Trophoblast cell (in vitro differentiated cells and primary cell): ENCODE measurements around the gene ESD.
A peak's percentile ranks its signal among the peaks of the same experiment; 100 is the strongest.
"Not testable (repeated sequence)": the region's sequence is repeated elsewhere in the genome, so short reads cannot be mapped to it uniquely, and the experiment has no call there.

ENCODE experiments used
- DNase-seq, 2 donors: peaks; one replicate each; pipeline ENCODE4 v3.0.0-alpha.2; 2016
- H2AFZ ChIP-seq: 2 replicates; pipeline ENCODE4 v1.6.1; 2013; ENCODE audit warnings: low read length, moderate library complexity, mild to moderate bottlenecking; ENCODE audit not compliant: insufficient read depth, poor library complexity
- H2AK5ac ChIP-seq: 2 replicates; pipeline ENCODE4 v1.6.1; 2013; ENCODE audit warnings: mild to moderate bottlenecking, low read length
- H2BK120ac ChIP-seq: 2 replicates; pipeline ENCODE4 v1.6.1; 2013; ENCODE audit warnings: low read length, mild to moderate bottlenecking, moderate library complexity; ENCODE audit not compliant: insufficient read depth, poor library complexity
- H2BK12ac ChIP-seq: 2 replicates; pipeline ENCODE4 v1.6.1; 2013; ENCODE audit warnings: mild to moderate bottlenecking, low read length, moderate library complexity
- H2BK5ac ChIP-seq: 2 replicates; pipeline ENCODE4 v1.6.1; 2013; ENCODE audit warnings: low read length, low read depth, moderate library complexity, mild to moderate bottlenecking; ENCODE audit not compliant: poor library complexity
- H3K14ac ChIP-seq: 2 replicates; pipeline ENCODE4 v1.6.1; 2013; ENCODE audit warnings: mild to moderate bottlenecking, low read length
- H3K18ac ChIP-seq: 2 replicates; pipeline ENCODE4 v1.6.1; 2013; ENCODE audit warnings: mild to moderate bottlenecking, low read length
- H3K23ac ChIP-seq: 2 replicates; pipeline ENCODE4 v1.6.1; 2013; ENCODE audit warnings: low read length
- H3K27ac ChIP-seq: 2 replicates; pipeline ENCODE4 v1.5.1; 2013; ENCODE audit warnings: low read depth, mild to moderate bottlenecking, inconsistent platforms, low read length, moderate library complexity
- H3K27me3 ChIP-seq: 2 replicates; pipeline ENCODE4 v1.6.1; 2013; ENCODE audit warnings: inconsistent platforms, mild to moderate bottlenecking, low read length, moderate library complexity; ENCODE audit not compliant: insufficient read depth
- H3K36me3 ChIP-seq, 2 experiments: 1 replicate in 1 of 2; 2 replicates in 1 of 2; pipeline ENCODE4 v1.6.1; 2013; ENCODE audit warnings: low read length in 2 of 2, mild to moderate bottlenecking in 2 of 2, moderate library complexity in 1 of 2; ENCODE audit not compliant: insufficient read depth in 2 of 2, control insufficient read depth in 1 of 2
- H3K4ac ChIP-seq: 2 replicates; pipeline ENCODE4 v1.6.1; 2013; ENCODE audit warnings: low read depth, mild to moderate bottlenecking, low read length, moderate library complexity
- H3K4me1 ChIP-seq, 2 experiments: 1 replicate in 1 of 2; 2 replicates in 1 of 2; pipeline ENCODE4 v1.6.1; 2013; ENCODE audit warnings: low read length in 2 of 2, mild to moderate bottlenecking in 2 of 2, moderate library complexity in 1 of 2; ENCODE audit not compliant: insufficient read depth in 2 of 2, control insufficient read depth in 1 of 2
- H3K4me2 ChIP-seq: 2 replicates; pipeline ENCODE4 v1.6.1; 2013; ENCODE audit warnings: inconsistent platforms, mild to moderate bottlenecking, low read length, moderate library complexity
- H3K4me3 ChIP-seq: 2 replicates; pipeline ENCODE4 v1.5.1; 2013; ENCODE audit warnings: mild to moderate bottlenecking, low read depth, low read length, inconsistent platforms
- H3K79me1 ChIP-seq: one replicate; pipeline ENCODE4 v1.6.1; 2013; ENCODE audit warnings: low read length
- H3K79me2 ChIP-seq: 2 replicates; pipeline ENCODE4 v1.6.1; 2013; ENCODE audit warnings: low read length, mild to moderate bottlenecking; ENCODE audit not compliant: control insufficient read depth, insufficient read depth, poor library complexity
- H3K9ac ChIP-seq: 2 replicates; pipeline ENCODE4 v1.6.1; 2013; ENCODE audit warnings: mild to moderate bottlenecking, low read length
- H3K9me3 ChIP-seq: 2 replicates; pipeline ENCODE4 v1.6.1; 2013; ENCODE audit warnings: low read depth, mild to moderate bottlenecking, control low read depth, inconsistent platforms, low read length; ENCODE audit not compliant: insufficient read depth
- H4K12ac ChIP-seq: 2 replicates; pipeline ENCODE4 v1.6.1; 2013; ENCODE audit warnings: low read depth, mild to moderate bottlenecking, low read length, moderate library complexity
- H4K8ac ChIP-seq: 2 replicates; pipeline ENCODE4 v1.6.1; 2013; ENCODE audit warnings: low read depth, mild to moderate bottlenecking, low read length, moderate library complexity
- H4K91ac ChIP-seq: one replicate; pipeline ENCODE4 v1.6.1; 2013; ENCODE audit warnings: low read depth, mild to moderate bottlenecking, low read length, moderate library complexity
- WGBS: extraction: QIAGEN DNeasy Blood & Tissue Kit; methylation state at CpG from one replicate; pipeline ENCODE4 v1.1.7; 2013; ENCODE audit warnings: missing lambda C conversion rate; ENCODE audit not compliant: insufficient read length, insufficient coverage; ENCODE audit errors: extremely low coverage; 5-methylcytosine and 5-hydroxymethylcytosine counted together

Gene ESD

GRCh38 chr13:46812301-46812797 is 15.4 kb upstream of the ESD start:
- H3K4me1 ChIP-seq = no peaks in the 10 kb centered on the region
- no peak overlapping the region for H2BK5ac ChIP-seq
- H3K18ac ChIP-seq = no peak overlapping the region
- no peak overlapping the region for H3K23ac ChIP-seq
- no peak overlapping the region for H4K91ac ChIP-seq
- no peak overlapping the region for H3K14ac ChIP-seq
- H4K12ac ChIP-seq = no peak overlapping the region
- no peak overlapping the region for H2AFZ ChIP-seq
- H4K8ac ChIP-seq = no peak overlapping the region
- H2AK5ac ChIP-seq = no peak overlapping the region
- H2BK12ac ChIP-seq = no peak overlapping the region
- no peak overlapping the region for H3K4ac ChIP-seq
- H2BK120ac ChIP-seq = no peak overlapping the region
- no peak for DNase-seq
- H3K79me1 ChIP-seq = no peaks in the 10 kb centered on the region
- H3K79me2 ChIP-seq = no peaks in the 10 kb centered on the region
- H3K9me3 ChIP-seq = no peaks in the 10 kb centered on the region
- H3K27me3 ChIP-seq = no peaks in the 10 kb centered on the region
- no peak overlapping the region for H3K4me3 ChIP-seq
- H3K36me3 ChIP-seq = no peaks in the 10 kb centered on the region
- no peak overlapping the region for H3K4me2 ChIP-seq
- H3K27ac ChIP-seq = no peak overlapping the region
- no peak overlapping the region for H3K9ac ChIP-seq

GRCh38 chr13:46810440-46810839 is 13.5 kb upstream of the ESD start:
- H3K4me1 ChIP-seq = no peaks in the 10 kb centered on the region
- H3K79me2 ChIP-seq = no peaks in the 10 kb centered on the region
- H2AFZ ChIP-seq = no peak overlapping the region
- H3K23ac ChIP-seq = no peak overlapping the region
- no peak overlapping the region for H3K4ac ChIP-seq
- no peaks in the 10 kb centered on the region for H3K27me3 ChIP-seq
- no peak overlapping the region for H2BK120ac ChIP-seq
- H3K4me2 ChIP-seq = no peak overlapping the region
- H3K18ac ChIP-seq = no peak overlapping the region
- no peak overlapping the region for H4K8ac ChIP-seq
- H4K12ac ChIP-seq = no peak overlapping the region
- H2BK12ac ChIP-seq = no peak overlapping the region
- H3K14ac ChIP-seq = no peak overlapping the region
- H3K79me1 ChIP-seq = no peaks in the 10 kb centered on the region
- no peak overlapping the region for H3K27ac ChIP-seq
- H3K4me3 ChIP-seq = no peak overlapping the region
- no peak overlapping the region for H3K9ac ChIP-seq
- no peak overlapping the region for H2BK5ac ChIP-seq
- no peak overlapping the region for H2AK5ac ChIP-seq
- no peak for DNase-seq
- WGBS = no CpG with 5 or more reads among the region's 5 CpGs
- H3K36me3 ChIP-seq = no peaks in the 10 kb centered on the region
- no peaks in the 10 kb centered on the region for H3K9me3 ChIP-seq
- H4K91ac ChIP-seq = no peak overlapping the region

- H2BK5ac ChIP-seq, H2BK120ac ChIP-seq, H2AFZ ChIP-seq, H3K4ac ChIP-seq, H3K23ac ChIP-seq, H3K36me3 ChIP-seq, H3K27me3 ChIP-seq, H2BK12ac ChIP-seq, H3K9ac ChIP-seq, DNase-seq, H3K27ac ChIP-seq, H3K9me3 ChIP-seq, H3K79me2 ChIP-seq, H2AK5ac ChIP-seq, H3K14ac ChIP-seq, H4K91ac ChIP-seq, H4K12ac ChIP-seq, H3K18ac ChIP-seq, H3K4me3 ChIP-seq, H4K8ac ChIP-seq, H3K79me1 ChIP-seq, H3K4me1 ChIP-seq, H3K4me2 ChIP-seq: not testable (repeated sequence)
- no CpG with 5 or more reads among the region's 1 CpG for WGBS
Observed at GRCh38 chr13:46804921-46805320, 8.0 kb upstream of the ESD start.

GRCh38 chr13:46804391-46804815 is 7.4 kb upstream of the ESD start:
- Histone ChIP-seq H3K23ac (no peak overlapping the region), H3K79me1 (no peaks in the 10 kb centered on the region), H4K8ac (no peak overlapping the region), H3K27ac (no peak overlapping the region), H2AK5ac (no peak overlapping the region), H3K79me2 (no peaks in the 10 kb centered on the region), H2BK5ac (no peak overlapping the region), H3K9ac (no peak overlapping the region), H3K4me2 (no peak overlapping the region), H2BK12ac (no peak overlapping the region), H4K91ac (no peak overlapping the region), H3K27me3 (no peaks in the 10 kb centered on the region), H4K12ac (no peak overlapping the region), H3K36me3 (no peaks in the 10 kb centered on the region), H2AFZ (no peak overlapping the region), H2BK120ac (no peak overlapping the region), H3K14ac (no peak overlapping the region), H3K4me3 (no peak overlapping the region), H3K4ac (no peak overlapping the region), H3K18ac (no peak overlapping the region), H3K9me3 (peaks cover 2% of the 10 kb centered on the region), H3K4me1 (peaks cover 0 to 4% of the 10 kb centered on the region in 2 experiments)
- DNase-seq = peak; percentile 86 to 93
- no CpG with 5 or more reads among the region's 3 CpGs for WGBS
